DMS53 (cell line): ENCODE data around the gene FERD3L.

Source experiments
- DNase-seq: peaks from one replicate; lab custom pipeline; 2025; lab: John Stamatoyannopoulos, UW

FERD3L gene

DNA sequence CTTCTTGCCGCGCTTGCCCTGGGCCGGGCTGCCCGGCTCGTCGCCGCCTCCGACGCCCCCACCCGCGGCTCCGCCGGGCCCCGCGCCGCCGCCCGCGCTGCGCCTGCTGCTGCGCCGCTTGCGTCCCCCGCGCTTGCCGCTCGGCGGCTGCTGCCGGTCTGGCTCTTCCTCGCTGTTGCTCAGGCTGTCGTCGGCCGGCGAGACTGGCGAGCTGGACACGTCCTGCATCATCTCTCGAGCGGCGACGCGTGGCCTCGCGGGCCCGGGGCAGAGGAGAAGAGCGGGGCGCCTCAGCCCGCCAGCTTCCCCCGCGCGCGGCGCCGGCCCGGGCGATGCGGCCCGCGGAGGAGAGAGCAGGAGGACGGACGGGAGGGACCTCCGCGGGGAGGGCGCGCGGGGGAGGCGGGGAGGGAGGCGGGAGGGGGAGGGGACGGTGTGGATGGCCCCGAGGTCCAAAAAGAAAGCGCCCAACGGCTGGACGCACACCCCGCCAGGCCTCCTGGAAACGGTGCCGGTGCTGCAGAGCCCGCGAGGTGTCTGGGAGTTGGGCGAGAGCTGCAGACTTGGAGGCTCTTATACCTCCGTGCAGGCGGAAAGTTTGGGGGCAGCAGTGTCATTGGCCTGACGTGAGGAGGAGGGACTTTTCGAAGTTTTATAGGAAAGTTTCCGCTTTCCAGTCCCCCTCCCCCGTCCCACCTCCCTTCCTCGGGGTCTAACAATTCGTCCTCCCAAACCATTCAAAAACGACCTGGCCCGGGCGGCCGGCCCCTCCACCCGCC is 27.9 kb downstream of the FERD3L start, which contains the start of gene TWIST1:
TSS of gene TWIST1 (minus strand) at position 546 of the 779 bp plus-strand sequence. CDS start at position 231, 315 bp downstream.
- DNase-seq: peak; percentile 83

DNA sequence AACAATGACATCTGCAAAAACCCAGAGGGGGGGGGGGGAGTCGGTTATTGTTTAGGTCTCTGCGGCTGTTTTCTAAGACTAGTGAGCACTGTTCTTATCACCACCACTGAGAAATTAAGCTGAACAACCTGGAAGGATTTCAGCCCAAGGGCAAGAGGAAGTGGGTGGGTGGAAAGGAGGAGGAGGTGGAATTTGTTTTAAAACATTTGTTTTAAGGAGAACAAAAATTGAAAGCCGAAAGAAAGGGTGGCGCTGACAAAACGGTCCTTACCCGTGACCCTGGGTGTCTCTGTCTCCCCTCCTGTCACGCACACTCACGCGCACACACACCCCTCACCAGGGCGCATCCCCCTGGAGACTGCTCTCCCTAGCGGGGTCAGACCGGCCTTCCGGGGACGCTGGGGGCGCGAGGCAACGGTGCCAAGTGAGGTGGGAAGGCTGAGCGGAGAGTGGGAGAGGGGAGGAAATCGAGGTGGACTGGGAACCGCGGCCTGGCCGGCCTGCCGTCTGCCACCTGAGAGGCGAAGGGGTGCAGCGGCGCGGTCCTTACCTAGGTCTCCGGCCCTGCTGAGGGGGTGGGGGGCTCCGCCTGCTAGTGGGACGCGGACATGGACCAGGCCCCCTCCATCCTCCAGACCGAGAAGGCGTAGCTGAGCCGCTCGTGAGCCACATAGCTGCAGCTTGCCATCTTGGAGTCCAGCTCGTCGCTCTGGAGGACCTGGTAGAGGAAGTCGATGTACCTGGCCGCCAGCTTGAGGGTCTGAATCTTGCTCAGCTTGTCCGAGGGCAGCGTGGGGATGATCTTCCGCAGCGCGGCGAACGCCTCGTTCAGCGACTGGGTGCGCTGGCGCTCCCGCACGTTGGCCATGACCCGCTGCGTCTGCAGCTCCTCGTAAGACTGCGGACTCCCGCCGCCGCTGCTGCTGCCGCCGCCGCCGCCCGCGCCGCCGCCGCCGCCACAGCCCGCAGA is 28.8 kb downstream of the FERD3L start:
- DNase-seq: peak; percentile 77

DNA sequence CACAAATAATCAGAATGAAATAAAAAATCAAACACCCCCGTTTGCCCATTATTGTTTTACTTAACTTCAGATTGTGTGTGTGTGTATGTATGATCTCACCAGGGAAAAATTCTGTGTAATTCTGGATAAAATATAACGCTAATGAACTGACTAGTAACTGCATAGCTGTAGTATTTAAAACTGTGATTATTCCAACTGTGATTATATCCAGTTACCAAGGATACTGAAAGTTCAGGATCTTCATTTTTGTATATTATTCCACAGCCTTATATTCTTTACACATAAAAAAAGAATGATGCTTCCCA is 30.7 kb downstream of the FERD3L start:
- no peak for DNase-seq

DNA sequence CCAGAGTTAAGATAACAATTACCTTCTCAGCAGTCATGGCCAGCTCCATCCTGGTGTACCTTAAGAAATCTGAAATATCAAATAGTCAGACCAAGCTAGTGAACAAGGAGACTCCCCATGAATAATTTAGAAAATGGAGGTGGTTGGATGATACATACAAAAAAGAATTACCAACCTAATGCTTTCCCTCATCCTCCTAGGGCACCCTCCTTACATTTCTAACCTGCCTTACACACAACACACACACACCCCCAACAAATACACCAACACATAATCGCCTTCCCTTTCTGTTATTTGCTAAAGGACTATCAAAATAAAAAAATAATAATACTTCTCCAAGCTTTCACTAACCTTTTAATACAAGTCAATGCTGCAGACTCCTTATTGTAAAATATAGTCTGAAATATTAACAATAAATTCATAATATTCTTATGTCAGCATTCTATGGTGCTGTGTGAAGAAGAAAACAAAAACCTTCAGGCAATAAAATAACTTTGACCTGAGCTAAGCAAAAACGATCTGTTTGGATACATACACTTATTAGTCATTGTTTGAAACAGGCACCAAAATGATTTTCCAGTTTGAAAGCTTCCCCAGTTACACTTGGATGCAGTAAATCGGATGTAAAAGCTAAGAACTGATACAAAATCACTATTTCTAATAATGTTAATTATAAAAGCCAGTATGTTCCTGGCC is 31.2 kb downstream of the FERD3L start:
- DNase-seq: peak; percentile 16

DNA sequence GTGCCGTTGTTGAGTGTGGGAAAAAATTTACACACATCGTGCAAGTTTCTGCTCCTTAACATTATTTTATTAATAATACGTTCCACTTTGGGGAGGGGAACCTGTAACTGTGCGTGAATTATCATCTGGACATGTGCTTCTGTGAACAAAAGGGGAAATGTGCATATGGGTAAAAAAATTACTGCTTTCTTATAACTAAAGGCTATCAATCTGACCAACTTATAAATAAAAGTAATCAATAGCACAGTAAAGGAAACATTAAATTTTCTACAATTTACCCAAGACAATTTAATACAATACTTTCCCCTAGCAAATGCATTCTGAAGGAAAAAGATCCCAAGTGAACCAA is 32.2 kb downstream of the FERD3L start:
- no peak for DNase-seq

DNA sequence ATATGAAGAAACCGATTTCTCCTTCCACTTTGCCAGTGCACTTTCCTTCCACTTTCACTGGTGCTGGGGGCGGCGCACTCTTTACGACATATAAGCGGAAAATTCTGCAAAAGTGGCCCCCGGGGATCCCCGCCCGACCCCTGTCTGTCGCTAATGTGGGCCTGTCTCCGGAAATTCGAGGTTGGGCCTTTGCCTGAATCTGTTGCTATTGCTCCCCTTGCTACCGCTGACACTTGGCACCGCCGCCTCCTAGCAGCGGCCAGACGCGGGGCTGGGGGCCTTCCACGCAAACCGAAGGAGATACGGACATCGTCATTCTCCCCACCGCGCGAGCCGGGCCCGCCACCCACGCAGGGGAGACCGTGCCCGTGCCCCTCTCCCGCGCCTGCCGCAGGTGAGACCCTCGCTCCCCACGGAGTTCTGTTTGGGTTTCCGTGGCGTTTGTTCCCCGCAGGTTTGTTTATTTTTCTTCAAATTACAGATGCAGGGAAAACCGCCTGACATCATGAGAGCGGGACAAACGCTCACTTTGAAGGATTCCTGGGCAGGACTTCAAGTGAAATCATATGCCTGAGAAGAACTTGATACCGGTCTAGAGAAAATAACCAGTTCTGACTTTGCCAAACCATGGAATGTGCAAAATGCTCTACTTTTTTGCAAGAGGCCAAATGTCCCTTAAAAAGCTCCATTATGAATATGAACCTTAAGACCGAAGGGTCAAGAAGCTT is 32.8 kb downstream of the FERD3L start:
- peak; percentile 46 for DNase-seq

DNA sequence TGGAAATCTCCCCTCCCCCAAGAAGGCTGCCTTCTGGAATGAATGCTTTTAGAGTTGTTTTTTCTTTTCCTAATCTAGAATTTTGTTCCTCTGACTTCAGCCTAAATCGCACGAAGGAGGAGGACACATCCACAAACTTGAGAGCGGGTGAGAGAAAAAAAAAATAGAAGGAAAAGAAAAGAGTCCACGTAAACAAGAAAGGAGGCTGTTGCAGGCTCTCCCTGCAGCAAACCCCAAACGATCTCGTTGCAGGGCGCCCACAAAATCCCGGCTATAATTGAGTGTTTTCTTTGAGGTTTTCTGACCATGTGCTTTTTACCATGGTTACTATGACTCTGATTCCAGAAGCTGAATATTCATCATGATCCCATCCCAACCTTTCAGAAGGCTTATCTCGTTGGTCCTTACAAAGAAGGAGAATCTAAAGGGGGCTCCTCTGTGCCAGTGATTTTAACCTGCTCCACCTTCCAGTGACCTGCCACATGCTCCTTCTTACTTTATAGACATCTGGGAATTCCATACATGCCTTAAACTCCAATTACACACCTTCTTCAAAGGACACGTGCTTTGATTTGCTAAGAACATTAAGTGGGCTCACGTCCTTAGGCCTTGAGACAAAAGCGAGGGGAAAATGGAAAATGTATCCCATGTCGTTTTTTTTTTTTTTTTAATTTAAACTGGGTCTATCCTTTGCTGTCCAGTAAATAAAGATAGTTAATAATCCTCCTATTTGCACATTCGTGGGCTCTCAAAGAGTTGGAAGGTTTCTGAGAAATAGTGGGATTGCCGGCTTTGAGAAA is 33.5 kb downstream of the FERD3L start:
- peak; percentile 37 for DNase-seq

DNA sequence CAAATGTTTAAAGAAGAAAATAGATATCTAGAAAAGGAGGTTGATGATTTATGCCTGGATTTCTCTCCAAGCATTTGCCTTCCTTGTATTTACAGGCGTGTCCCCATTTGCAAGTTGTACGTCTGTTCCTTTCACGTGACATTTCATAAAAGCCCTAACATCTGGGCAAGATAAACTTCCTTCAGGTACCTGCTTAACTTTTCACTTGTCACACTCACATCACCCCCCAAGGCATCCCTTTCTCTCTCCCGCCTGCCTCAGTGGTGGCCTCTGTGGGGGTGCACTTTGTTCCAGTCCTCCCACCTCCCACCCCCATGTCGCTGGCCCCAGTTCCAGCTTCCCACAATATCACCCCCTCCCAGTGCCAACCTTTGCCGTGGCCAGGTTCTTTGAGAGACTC is 34.4 kb downstream of the FERD3L start:
- no peak for DNase-seq

DNA sequence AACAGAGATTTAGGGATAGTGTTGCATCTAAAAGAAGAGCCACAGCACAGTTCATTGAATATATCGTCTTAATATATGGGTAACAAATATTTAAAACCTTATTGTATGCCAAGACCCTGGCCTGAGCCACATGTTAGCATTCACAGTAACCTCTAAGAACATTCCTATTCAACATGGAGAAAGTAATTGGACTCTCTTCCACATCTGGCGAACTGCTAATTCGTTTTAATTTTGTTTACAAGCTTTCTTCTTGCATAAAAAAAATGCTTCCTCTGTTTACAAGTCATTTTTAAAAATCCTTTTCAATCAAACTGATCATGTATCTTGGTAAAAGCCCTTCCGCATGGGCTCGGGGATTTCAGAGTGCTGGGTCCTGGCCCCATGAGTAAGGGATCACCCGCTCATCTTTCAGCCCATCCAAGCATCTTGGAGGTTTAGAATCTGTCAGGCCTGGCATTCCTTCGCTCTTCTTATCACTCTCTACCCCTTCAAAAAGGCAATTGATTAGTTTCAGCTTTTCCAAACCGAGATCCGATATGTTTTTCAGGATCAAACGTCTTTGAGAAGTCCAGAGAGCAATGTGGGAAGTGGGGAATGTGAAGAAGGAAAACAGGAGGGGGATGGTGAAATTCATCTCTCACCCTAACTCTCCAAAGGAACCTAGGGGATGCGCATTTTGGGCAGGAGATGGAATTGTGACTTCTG is 35.0 kb downstream of the FERD3L start:
- DNase-seq: no peak

DNA sequence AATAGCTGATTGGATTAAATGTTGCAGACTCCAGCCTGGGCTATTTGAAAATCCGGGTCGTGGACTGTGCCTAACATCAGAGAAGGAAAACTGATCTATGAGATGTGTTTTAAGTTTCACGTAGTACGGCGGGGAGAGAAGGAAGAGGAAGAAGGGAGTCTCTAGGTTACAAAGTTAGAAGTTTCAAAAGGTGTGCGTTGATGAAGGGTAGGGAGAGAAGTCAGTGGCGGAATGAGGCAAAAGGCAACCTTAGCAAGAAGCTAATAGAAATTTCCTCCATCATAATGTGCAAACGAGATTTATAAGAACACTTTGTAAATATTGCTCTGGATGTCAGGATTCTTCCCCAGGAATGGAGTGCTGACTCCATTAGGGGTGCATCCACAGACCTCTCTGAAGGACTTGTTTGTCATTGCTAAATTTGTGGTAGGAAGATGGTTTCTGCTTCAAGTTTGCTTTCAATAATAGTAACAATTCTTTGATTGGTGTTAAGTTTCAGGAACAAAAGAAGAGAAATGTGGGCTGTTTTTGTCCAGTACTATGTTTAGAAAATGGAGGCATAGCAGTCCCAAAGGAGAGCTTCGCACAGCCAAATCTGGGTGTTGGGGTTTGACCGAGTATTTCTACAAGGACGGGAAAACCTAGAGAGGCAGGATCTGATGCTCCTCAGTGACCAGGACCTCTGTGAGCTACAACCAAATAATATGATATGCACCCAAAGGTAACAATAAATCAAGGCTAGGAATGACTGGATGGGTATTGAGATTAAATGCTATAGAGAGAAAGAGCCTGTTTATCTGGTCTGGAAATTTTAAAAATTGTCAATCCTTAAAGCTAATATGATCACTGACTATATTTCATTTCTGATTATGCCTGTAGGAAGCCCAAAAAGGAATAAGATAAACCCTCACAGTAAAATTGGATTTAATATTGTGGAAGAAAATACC is 35.9 kb downstream of the FERD3L start:
- DNase-seq: peak; percentile 36

DNA sequence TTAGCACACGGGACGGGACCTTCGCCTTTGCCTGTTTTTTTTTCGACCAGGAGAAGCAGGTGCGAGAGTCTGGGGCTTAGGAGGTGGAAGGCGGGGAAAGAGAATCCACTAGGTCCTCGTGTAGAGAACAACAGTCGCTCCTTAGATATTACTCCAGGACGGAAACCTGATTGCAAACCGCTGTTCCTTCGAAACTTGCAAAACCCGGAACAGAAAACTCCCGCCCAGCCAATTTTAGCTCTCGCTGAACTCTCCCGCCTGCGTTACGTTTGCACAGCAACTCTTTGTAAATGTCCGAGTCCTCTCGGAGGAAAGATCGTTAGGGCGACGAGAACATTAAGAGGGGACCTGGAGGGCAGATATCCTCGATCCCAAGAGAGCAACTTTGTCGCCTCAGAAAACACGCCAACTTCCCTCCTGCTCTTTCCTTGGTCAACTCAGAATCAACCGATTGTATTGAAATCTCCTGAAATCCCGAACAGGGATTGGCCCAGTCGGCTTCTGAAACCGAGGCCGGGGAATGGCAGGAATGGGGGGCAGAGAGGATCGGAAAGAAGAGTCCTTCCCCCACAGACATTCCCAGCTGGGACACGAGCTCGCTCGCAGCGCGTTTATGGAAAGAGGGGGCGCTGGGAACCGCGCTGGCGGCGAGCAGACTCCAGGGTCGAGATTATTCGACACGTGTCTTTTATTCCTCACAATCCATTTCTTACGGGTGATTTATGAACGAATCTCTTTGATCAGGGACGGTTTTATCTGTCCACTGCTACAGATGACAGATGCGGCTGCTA is 37.7 kb downstream of the FERD3L start:
- DNase-seq: peak; percentile 68

DNA sequence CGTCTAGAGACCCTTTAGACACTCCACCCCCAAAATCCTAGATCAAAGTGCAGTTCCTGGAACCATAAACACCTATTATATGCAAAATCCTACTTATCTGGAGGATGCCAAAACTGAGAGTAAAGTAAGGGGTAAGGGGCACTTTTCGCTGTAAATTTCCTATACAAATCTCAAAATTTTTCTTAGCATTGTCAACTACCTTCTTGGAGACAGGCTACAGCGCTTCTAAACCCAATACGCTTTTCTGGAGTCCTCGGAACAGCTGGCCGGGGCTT is 38.2 kb downstream of the FERD3L start:
- DNase-seq: no peak

DNA sequence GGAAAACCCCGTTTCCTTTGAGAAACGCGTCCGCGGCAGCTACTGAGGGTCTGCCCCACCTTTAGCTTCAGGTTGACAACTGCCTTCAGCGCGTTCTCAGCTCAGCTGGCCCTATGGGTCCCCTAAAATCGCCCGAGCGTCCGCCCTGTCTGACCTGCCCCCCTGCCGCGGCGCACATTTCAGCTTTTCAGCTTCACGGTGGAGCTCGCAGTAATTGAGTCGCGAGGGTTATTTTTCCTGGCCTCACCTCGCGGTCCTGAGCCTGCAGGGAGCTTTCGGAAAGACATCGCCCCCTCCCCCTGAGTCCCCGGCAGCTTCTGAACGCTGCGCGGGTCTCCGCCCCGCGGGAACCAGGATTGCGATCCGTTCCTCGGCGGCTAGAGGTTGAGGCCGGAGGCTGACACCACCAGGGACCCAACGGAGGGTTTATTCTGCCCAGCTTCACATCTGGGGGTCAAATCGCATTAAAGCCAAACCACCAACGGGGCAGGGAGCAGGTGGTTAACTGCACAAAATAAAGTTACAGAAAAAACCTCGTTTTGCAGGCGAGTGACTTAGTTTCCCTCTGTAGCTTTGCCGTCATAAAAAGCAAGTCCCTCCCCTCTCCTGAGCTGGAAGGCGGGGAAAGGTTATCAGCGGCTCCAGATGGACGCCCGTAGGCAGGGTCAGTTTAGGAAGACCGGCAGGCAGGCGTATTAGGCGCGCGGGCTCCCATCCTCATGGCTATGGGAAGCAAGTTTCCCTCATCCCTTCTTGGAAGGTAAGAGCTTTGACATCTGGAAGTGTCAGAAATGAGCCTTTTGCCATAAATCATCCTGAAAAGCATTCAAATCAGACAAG is 38.8 kb downstream of the FERD3L start:
- peak; percentile 58 for DNase-seq

DNA sequence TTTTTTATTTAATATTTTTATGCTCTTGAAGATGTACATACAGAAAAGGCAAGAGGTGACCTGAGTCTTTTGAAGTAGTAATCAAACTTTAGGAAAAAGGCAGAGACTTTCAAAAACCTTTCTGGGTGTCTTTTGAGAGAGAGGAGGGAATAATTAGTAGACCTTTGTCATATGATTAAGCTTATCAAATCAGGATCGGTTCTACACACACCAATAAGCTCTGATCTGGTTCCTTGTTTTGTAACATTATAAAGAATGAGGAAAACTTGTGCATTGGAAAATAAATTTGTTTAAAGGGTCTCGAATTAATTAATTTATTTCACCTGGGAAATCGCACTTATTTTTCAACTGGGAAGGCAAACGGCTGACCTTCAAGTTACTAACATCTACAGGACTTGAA is 39.7 kb downstream of the FERD3L start:
- DNase-seq: no peak

DNA sequence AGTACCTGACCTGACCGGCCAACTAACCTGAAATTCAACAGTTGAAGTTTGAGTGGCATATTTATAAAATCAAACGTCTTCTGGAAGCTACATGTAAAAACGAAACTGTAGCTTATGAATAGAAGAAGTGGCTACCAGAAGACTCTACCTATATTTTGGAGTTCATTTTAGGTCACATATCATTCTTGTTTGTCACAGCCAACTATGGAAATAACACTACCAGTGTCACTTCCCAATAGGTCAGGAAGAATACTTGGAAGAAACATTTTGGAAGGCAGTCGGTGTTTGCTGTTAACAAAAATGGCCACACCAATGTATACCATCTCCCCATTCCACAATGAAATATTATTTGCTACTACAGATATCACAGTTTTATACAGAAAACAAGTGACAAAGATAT is 40.4 kb downstream of the FERD3L start:
- no peak for DNase-seq

DNA sequence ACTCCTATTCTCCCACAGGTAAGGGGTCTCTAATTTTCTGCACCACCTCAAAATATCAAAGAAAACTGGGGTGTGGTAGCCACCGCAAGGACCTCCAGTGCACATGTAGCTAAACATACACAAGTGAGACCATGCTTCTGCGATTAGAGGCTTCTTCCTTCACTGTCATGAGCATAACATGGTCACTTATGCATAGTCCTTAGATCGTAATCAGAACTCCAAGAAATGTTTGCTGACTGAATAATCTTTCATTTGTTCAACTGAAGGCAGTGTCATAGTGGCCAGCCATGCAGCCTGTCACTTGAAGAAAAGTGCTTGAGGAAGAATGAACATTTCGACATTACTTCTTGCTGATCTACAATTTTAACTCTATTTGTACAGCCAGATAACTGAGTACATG is 42.3 kb downstream of the FERD3L start:
- DNase-seq: no peak

DNA sequence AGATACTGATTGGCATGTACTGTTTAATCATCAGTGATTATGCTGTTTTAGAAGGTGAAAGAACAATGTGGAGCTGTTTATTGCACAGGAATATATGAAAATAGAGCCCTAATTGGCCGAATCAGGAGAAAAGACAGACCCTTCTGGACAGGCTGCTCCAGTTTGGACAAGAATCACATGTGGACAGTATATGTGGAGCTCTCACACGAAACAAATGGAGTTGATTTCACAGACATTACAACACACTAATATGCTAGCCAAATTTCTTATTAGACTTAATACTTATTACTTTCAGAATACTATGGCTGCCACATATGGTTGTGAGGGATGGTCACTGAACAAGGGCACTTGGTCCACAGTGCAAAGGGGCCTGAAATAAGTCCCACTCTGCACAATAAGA is 43.3 kb downstream of the FERD3L start:
- no peak for DNase-seq

DNA sequence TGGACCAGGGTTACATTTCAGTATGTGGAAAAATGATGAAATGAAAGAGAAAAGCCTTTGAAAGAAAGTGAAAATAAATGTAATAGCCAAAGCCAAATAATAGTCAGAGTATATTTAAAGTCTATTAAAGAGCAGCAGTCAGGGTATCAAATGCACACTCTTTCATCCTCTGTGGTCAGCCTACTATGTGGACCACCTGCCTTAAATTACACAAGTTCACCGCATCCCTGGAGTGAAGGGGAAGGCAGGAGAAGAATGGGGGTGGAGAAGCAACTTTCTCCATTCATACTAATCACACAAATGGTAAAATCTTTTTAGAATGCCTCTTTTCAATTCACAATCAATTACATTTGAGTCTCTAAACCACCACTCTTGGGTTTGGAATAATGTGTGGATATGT is 43.7 kb downstream of the FERD3L start:
- DNase-seq: no peak
